Right cardiac atrium (tissue), 5 donors: Measurements from ENCODE around the gene LRRC14B. TPM values are rescaled to one million over a fixed set of nuclear protein-coding genes. Genes with fewer than 3 reads are reported as not detected.
"Not testable (repeated sequence)": the region's sequence is repeated elsewhere in the genome, so short reads cannot be mapped to it uniquely, and the experiment has no call there.

ENCODE experiments used
- ATAC-seq, 2 donors: fragments of 200-7000 bp; cut with Tn5 transposase; one replicate each; pipeline versions ENCODE4 v1.8.0 to v1.9.1; 2020; ENCODE audit warnings: moderate library complexity in 2 of 2, mild to moderate bottlenecking in 1 of 2
- DNase-seq, 3 donors: peaks; one replicate each; pipeline ENCODE4 v3.0.0-alpha.2; 2020
- H3K27ac ChIP-seq: one replicate; pipeline ENCODE4 v1.5.1; 2013; ENCODE audit warnings: mild to moderate bottlenecking, low read length, control low read depth, moderate library complexity
- H3K27me3 ChIP-seq: one replicate; pipeline ENCODE4 v1.6.1; 2013; ENCODE audit not compliant: control insufficient read depth, insufficient read depth
- H3K4me1 ChIP-seq: one replicate; pipeline ENCODE4 v1.6.1; 2013; ENCODE audit warnings: low read length; ENCODE audit not compliant: control insufficient read depth, insufficient read depth
- H3K4me3 ChIP-seq: one replicate; pipeline ENCODE4 v1.5.1; 2013; ENCODE audit warnings: low read length, control low read depth
- H3K9me3 ChIP-seq: one replicate; pipeline ENCODE4 v1.6.1; 2013; ENCODE audit warnings: low read length; ENCODE audit not compliant: control insufficient read depth
- WGBS: extraction: QIAGEN DNeasy Blood & Tissue Kit; methylation state at CpG from one replicate; pipeline ENCODE4 v1.1.7; 2013; 5-methylcytosine and 5-hydroxymethylcytosine counted together
- intact Hi-C, 4 donors: fragments of 100-400 bp; cut with DNase I; formaldehyde crosslinking; loops; one replicate each; pipeline versions ENCODE4 v1.11.0 to v1.14.0; 2022 to 2023
- polyA plus RNA-seq: library from polyadenylated mRNA; stranded (reverse); fragments of 200-250 nt; gene quantifications from one replicate; pipeline ENCODE4 v1.2.3, GENCODE V29; 2013
- total RNA-seq, 4 donors: library from RNA; stranded (reverse); fragmentation: NEBNext Ultra II Directional; extraction: Animal tissue kit (Norgen Biotek cat#: 25700); gene quantifications; one replicate each; pipeline ENCODE4 v1.2.1, GENCODE V29; 2021
- donor health status: healthy with polysubstance abuse.
- donor health status: DM: no; HTN: yes; CAD: no.
- donor health status: DM: no; HTN: no; CAD: no.
- donor health status: DM: no; HTN: yes; CAD: no; lungs with severe emphysema.
- donor health status: DM: yes; HTN: yes; CAD: no.

LRRC14B gene
- total and polyA plus RNA-seq, 5 donors = 6.3 to 51.1 (median 38.1) TPM

DNA sequence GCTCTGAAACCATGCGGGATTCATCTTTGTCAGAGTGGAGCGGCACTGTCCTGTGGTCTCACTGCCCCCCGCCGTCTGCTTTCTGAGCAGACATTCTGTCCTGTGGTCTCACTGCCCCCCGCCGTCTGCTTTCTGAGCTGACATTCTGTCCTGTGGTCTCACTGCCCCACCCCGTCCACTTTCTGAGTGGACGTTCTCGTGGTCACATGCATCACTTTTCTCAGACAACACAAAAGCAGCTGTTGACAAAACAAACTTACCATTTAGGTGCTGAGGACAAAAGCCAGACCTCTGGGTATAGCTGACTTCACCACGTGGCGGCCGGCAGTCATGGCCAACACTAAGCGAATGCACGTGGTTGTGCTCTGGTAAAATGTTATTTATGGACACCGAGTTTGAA lies 2.8 kb downstream of the LRRC14B start:
- 67% methylated on average over 15 of the region's 15 CpGs for WGBS
- ATAC-seq (peak; percentile 9 to 23), DNase-seq (peak in 2 of 3 donors; percentile 64 to 76)
- peaks cover 2% of the 10 kb centered on the region for H3K4me1 ChIP-seq
- H3K27ac ChIP-seq = peak overlapping the region; percentile 46
- H3K27me3 ChIP-seq = no peaks in the 10 kb centered on the region
- H3K4me3 ChIP-seq = no peak overlapping the region
- intact Hi-C loops = no loop called here
- H3K9me3 ChIP-seq = no peaks in the 10 kb centered on the region

DNA sequence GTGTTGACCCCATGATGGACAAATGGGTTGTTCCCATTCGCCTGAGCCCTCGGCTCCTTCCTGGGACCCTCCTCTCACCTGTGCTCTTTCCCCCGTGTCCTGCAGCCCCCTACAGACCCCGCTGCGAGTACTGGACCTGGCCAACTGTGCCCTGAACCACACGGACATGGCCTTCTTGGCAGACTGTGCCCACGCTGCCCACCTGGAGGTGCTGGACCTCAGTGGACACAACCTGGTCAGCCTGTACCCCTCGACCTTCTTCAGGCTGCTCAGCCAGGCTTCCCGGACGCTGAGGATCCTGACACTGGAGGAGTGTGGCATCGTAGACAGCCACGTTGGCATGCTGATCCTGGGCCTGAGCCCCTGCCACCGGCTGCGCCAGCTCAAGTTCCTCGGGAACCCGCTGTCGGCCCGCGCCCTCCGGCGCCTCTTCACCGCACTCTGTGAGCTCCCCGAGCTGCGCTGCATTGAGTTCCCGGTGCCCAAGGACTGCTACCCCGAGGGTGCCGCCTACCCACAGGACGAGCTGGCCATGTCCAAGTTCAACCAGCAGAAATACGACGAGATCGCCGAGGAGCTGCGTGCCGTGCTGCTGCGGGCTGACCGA lies 3.4 kb downstream of the LRRC14B start:
- H3K9me3 ChIP-seq = no peaks in the 10 kb centered on the region
- H3K27me3 ChIP-seq = no peaks in the 10 kb centered on the region
- intact Hi-C loops = no loop called here
- no peak overlapping the region for H3K4me3 ChIP-seq
- WGBS = 91% methylated on average over 36 of the region's 36 CpGs
- DNase-seq (peak in 1 of 3 donors; percentile 58), ATAC-seq (no peak)
- H3K4me1 ChIP-seq = peaks cover 2% of the 10 kb centered on the region
- H3K27ac ChIP-seq = peak overlapping the region; percentile 50

DNA sequence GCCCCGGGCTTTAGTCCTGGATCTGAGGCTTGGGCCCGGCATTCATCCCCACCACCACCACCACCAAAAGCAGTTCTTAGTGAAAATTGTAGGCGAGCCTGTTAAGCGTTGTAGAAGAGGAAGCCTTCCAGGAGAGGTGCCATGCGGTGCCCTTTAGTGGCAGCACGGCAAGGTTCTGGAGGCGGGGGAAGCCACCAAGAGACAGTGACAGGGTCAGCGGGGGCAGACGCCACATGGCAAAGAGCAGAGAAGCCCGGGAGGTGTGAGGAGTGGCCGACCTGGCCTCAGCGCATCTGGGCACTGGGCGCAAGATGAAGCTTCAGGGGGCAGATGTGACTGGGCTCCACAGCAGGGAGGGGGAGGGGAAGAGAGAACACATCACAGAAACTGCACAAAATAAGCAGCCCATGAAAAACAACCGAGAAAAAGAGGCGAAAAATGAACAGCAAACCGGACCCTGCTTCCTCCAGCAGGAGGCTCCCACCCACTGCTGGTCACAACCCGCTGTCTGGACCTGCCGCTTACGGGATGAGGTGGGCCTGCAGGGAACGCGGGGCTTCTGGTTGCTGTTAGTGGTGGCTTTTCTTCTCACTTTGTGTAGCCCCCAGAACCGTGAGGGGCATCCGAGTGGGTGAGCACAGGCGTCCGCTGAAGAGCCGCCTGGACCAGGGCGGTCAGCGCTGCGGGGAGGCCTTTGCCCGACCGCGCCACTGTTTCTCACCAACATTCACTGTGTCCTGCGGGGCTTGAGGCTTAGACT lies 4.3 kb downstream of the LRRC14B start:
- ATAC-seq (no peak), DNase-seq (peak in 1 of 3 donors; percentile 35)
- Histone ChIP-seq H3K27ac (no peak overlapping the region), H3K4me3 (no peak overlapping the region), H3K27me3 (no peaks in the 10 kb centered on the region), H3K4me1 (no peaks in the 10 kb centered on the region), H3K9me3 (no peaks in the 10 kb centered on the region)
- WGBS = 79% methylated on average over 33 of the region's 33 CpGs
- intact Hi-C loops = no loop called here

- Histone ChIP-seq H3K9me3 (no peaks in the 10 kb centered on the region), H3K27me3 (no peaks in the 10 kb centered on the region), H3K27ac (no peak overlapping the region), H3K4me1 (no peaks in the 10 kb centered on the region), H3K4me3 (no peak overlapping the region)
- WGBS = 77% methylated on average over 9 of the region's 10 CpGs
- peak in 1 of 3 donors; percentile 48 for DNase-seq
- no peak for ATAC-seq
- intact Hi-C loops = no loop called here
Measured at GRCh38 chr5:196350-196749, 5.1 kb downstream of the LRRC14B start.

- DNase-seq = peak in 1 of 3 donors; percentile 59
- H3K27me3 ChIP-seq, ATAC-seq, H3K4me3 ChIP-seq, H3K4me1 ChIP-seq, H3K27ac ChIP-seq, H3K9me3 ChIP-seq, intact Hi-C loops: not testable (repeated sequence)
- 73% methylated on average over 18 of the region's 18 CpGs for WGBS
Measured at GRCh38 chr5:197031-197430, 5.7 kb downstream of the LRRC14B start.

DNA sequence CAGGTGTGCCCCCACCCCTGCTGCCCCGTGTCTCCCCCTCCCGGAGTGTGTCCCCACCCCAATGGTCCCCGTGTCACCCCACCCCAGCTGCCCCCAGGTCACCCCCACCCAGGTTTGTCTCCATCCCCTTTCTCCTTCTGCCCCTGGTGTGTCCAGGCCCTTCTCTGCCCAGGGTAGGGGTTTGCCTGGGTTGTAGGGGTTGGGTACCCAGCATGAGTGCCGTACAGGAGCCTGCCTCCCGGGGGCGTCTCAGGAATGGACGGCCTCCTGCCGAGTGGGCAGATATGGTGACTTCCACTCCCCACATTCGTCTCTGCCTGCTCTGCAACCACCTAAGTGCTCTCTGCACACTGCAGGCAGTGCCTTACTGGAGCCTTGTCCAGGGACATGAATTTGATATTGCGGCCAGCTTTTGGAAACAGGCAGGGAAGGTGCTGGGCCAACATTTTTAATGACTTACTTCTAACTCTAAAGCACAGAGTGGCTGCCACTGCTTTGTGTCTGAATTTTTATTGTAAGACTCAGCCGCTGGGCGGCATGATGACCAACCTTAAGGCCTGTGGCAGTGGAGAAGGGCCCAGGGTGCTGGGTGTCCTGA lies 6.7 kb downstream of the LRRC14B start:
- peak in 1 of 3 donors; percentile 20 for DNase-seq
- H3K27ac ChIP-seq = no peak overlapping the region
- no peaks in the 10 kb centered on the region for H3K9me3 ChIP-seq
- 75% methylated on average over 12 of the region's 12 CpGs for WGBS
- no peak for ATAC-seq
- no peak overlapping the region for H3K4me3 ChIP-seq
- no peaks in the 10 kb centered on the region for H3K4me1 ChIP-seq
- intact Hi-C loops = no loop called here
- H3K27me3 ChIP-seq = no peaks in the 10 kb centered on the region

DNA sequence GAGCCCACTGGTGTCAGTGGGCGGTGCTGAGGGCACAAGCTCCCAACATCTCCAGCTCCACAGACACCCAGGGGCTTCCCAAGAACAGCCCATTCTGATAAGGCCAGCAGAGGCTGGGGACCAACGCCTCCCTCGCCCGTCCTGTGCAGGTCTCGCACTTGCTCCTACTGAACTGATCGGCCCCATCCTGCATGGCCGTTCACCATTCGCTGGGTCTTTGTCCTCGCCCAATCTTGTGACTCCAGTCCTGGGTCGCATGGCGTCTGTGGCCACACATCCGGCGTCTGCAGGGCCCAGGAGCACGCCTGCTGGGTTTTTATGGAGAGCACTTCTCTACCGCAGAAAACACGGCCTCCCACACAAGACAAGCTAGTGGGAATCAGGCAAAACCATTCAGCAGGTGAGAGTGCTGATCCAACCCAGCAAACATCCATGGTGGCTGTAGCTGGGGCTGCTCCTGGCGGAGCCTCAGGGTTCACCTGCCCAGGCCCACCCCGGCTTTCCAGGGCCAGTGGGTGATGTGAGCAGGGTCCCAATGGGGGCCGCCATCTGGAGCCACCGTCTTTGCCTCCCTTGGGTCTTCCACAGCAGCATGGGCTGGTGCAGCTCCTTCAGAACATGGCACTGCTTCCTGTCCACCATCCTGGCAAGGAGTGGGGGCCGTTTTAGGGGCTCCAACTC lies 7.4 kb downstream of the LRRC14B start:
- DNase-seq (no peak), ATAC-seq (no peak)
- Histone ChIP-seq H3K9me3 (no peaks in the 10 kb centered on the region), H3K27ac (no peak overlapping the region), H3K27me3 (no peaks in the 10 kb centered on the region), H3K4me3 (no peak overlapping the region), H3K4me1 (no peaks in the 10 kb centered on the region)
- 97% methylated on average over 21 of the region's 21 CpGs for WGBS
- intact Hi-C loops = no loop called here

DNA sequence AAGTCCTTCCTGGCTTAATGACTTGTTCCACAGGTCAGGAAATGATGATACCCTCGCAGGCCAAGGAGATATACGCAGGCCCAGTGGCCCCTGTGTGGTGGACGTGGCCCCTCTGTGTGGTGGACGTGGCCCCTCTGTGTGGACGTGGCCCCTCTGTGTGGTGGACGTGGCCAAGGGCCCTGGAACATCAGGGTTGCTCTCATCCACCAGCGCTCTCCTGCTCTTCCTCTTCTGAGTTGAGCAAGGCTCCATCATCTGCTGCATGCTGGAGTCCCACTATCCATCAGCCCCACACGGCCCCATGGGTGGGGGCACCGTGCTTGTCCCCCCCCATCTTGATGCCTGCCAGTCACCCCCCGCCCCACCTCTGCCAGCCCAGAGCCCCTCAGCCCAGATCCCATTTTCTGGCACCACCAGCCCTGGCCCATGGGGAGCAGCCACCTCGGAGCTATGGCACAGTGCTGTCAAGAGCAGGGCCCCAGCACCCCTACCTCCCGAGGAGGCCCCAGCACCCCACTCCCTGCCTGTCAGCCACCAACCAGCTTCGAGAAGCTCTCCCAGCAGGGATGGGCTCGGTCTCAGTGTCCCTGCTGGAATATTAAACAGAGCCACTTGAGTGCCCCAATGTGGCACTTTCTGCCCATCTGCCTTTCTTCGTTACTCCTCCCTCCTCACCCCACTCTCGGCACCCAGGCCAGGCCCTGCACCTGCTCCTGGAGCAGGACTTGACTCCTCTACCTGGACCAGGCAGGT lies 8.1 kb downstream of the LRRC14B start:
- 94% methylated on average over 16 of the region's 16 CpGs for WGBS
- ATAC-seq (no peak), DNase-seq (no peak)
- H3K27ac ChIP-seq = no peak overlapping the region
- no peaks in the 10 kb centered on the region for H3K27me3 ChIP-seq
- no peaks in the 10 kb centered on the region for H3K4me1 ChIP-seq
- intact Hi-C loops = no loop called here
- no peak overlapping the region for H3K4me3 ChIP-seq
- no peaks in the 10 kb centered on the region for H3K9me3 ChIP-seq

DNA sequence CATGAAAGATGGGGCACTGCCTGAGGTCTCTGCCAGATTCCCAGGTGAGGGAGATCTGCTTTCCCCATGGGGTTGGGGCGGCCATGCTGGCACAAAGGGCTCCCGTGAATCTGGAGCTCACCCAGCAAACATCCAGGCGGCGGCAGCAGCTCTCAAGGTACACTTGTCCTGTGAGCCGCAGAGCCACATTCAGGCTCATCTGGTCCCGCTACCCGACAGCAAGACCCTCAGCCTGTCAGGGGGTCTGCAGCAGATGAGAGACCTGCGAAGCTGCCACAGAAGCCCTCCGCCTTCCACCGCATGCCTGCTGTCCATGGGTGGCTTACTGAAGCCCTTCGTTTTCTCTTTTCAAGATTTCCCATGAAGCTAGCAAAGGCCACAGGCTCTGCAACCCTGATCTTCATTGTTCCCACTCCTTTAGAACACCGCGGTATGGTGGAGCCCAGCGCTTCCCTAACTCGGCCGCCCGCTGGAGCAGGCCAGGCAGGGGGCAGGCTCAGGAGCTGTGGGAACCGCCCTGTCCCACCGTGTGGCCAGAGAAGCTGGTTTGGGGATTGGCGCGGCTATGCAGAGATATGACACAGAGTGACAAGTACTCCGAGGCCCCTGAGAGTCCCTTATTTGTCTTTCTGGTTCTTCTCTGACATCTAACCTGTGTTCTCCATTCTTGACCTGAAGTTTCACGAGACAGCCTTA lies 8.8 kb downstream of the LRRC14B start:
- intact Hi-C loops = no loop called here
- WGBS = 77% methylated on average over 23 of the region's 23 CpGs
- DNase-seq (peak in 1 of 3 donors; percentile 64), ATAC-seq (peak; percentile 41 to 43)
- H3K27ac ChIP-seq = no peak overlapping the region
- no peaks in the 10 kb centered on the region for H3K27me3 ChIP-seq
- no peaks in the 10 kb centered on the region for H3K9me3 ChIP-seq
- no peak overlapping the region for H3K4me3 ChIP-seq
- no peaks in the 10 kb centered on the region for H3K4me1 ChIP-seq

DNA sequence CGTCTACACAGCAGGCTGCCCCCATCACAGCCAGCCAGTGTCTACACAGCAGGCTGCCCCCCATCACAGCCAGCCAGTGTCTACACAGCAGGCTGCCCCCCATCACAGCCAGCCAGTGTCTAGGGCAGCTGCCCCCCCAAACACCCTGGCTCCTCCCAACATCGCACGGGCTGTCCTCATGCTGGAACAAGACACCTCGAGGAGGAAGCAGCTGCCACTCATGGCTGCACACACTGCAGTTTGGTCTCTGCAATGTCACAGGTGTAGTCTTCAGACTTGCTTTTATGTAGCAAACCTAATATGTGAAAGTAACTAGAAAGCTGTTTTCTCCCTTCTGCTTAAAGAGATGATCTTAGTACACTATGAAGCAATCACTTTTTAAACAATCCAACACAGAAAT lies 9.7 kb downstream of the LRRC14B start:
- intact Hi-C loops = no loop called here
- no peak overlapping the region for H3K27ac ChIP-seq
- no peaks in the 10 kb centered on the region for H3K4me1 ChIP-seq
- no peak overlapping the region for H3K4me3 ChIP-seq
- no peaks in the 10 kb centered on the region for H3K27me3 ChIP-seq
- DNase-seq (no peak), ATAC-seq (no peak)
- 49% methylated on average over 4 of the region's 4 CpGs for WGBS
- H3K9me3 ChIP-seq = no peaks in the 10 kb centered on the region
